ENCODE measurements around the gene GRK1.
A peak's percentile ranks its signal among the peaks of the same experiment; 100 is the strongest.

Gene GRK1

GRCh38 chr13:113756441-113757097, 89.5 kb downstream of the GRK1 start:
- Mint-ChIP-seq H3K4me1 (peaks cover 20% of the 10 kb centered on the region), H3K36me3 (no peaks in the 10 kb centered on the region), H3K4me3 (no peak overlapping the region), H3K27ac (no peak overlapping the region), H3K9me3 (no peaks in the 10 kb centered on the region)
- DNase-seq (ENCODE audit: low spot score in 2 of 2), result no peak
- no peak for ATAC-seq

GRCh38 chr13:113758651-113759524, 91.9 kb downstream of the GRK1 start, which contains the start of gene TMEM255B:
Gene TMEM255B, plus strand, starts transcription at chr13:113759226. Its CDS starts 44 bp downstream, at chr13:113759270.
- H3K27ac Mint-ChIP-seq, result no peak within 1 kb of the TSS

GRCh38 chr13:113759525-113760137, 92.6 kb downstream of the GRK1 start:
- Mint-ChIP-seq H3K9me3 (no peaks in the 10 kb centered on the region), H3K36me3 (no peaks in the 10 kb centered on the region), H3K4me3 (peak overlapping the region; percentile 77), H3K4me1 (peaks cover 20% of the 10 kb centered on the region), H3K27ac (no peak overlapping the region)
- DNase-seq (ENCODE audit: low spot score in 2 of 2) (no peak), ATAC-seq (no peak)

More at GRCh38 chr13:113758651-113759524, 91.9 kb downstream of the GRK1 start, which contains the start of gene TMEM255B:
- DNase-seq (ENCODE audit: low spot score in 2 of 2) (peak; percentile 57 to 81), ATAC-seq (peak; percentile 95)
- Mint-ChIP-seq H3K36me3 (no peaks in the 10 kb centered on the region), H3K9me3 (no peaks in the 10 kb centered on the region), H3K4me1 (peaks cover 20% of the 10 kb centered on the region), H3K4me3 (peak within 1 kb of the TSS; percentile 77)

GRCh38 chr13:113761136-113761535, 94.1 kb downstream of the GRK1 start:
- DNase-seq (ENCODE audit: low spot score in 2 of 2), result no peak
- Mint-ChIP-seq H3K9me3 (no peaks in the 10 kb centered on the region), H3K4me1 (peaks cover 20% of the 10 kb centered on the region), H3K4me3 (no peak overlapping the region), H3K36me3 (no peaks in the 10 kb centered on the region), H3K27ac (no peak overlapping the region)
- ATAC-seq, result no peak

- Mint-ChIP-seq H3K27ac (no peak overlapping the region), H3K9me3 (no peaks in the 10 kb centered on the region), H3K36me3 (no peaks in the 10 kb centered on the region), H3K4me3 (no peak overlapping the region), H3K4me1 (peaks cover 16% of the 10 kb centered on the region)
- DNase-seq (ENCODE audit: low spot score in 2 of 2), result no peak
- ATAC-seq, result no peak
Observed at GRCh38 chr13:113762075-113762474, 95.1 kb downstream of the GRK1 start.

- no peak for DNase-seq (ENCODE audit: low spot score in 2 of 2)
- H3K27ac Mint-ChIP-seq, result no peak overlapping the region
- H3K9me3 Mint-ChIP-seq, result no peaks in the 10 kb centered on the region
- no peaks in the 10 kb centered on the region for H3K36me3 Mint-ChIP-seq
- no peak overlapping the region for H3K4me3 Mint-ChIP-seq
- H3K4me1 Mint-ChIP-seq, result peaks cover 14% of the 10 kb centered on the region
- no peak for ATAC-seq
Observed at GRCh38 chr13:113762538-113762937, 95.5 kb downstream of the GRK1 start.

GRCh38 chr13:113763254-113763653, 96.2 kb downstream of the GRK1 start:
- Mint-ChIP-seq H3K4me1 (peaks cover 13% of the 10 kb centered on the region), H3K27ac (no peak overlapping the region), H3K9me3 (no peaks in the 10 kb centered on the region), H3K4me3 (no peak overlapping the region), H3K36me3 (no peaks in the 10 kb centered on the region)
- no peak for ATAC-seq
- no peak for DNase-seq (ENCODE audit: low spot score in 2 of 2)

GRCh38 chr13:113763961-113764792, 97.2 kb downstream of the GRK1 start:
- peaks cover 7% of the 10 kb centered on the region for H3K4me1 Mint-ChIP-seq
- H3K9me3 Mint-ChIP-seq, result no peaks in the 10 kb centered on the region
- H3K36me3 Mint-ChIP-seq, result no peaks in the 10 kb centered on the region
- ATAC-seq, result peak; percentile 40
- H3K27ac Mint-ChIP-seq, result no peak overlapping the region
- no peak for DNase-seq (ENCODE audit: low spot score in 2 of 2)
- H3K4me3 Mint-ChIP-seq, result no peak overlapping the region

GRCh38 chr13:113764793-113765563, 98.0 kb downstream of the GRK1 start:
- H3K4me3 Mint-ChIP-seq, result no peak overlapping the region
- no peak for ATAC-seq
- H3K27ac Mint-ChIP-seq, result no peak overlapping the region
- no peak for DNase-seq (ENCODE audit: low spot score in 2 of 2)
- no peaks in the 10 kb centered on the region for H3K9me3 Mint-ChIP-seq
- H3K36me3 Mint-ChIP-seq, result no peaks in the 10 kb centered on the region
- H3K4me1 Mint-ChIP-seq, result no peaks in the 10 kb centered on the region

GRCh38 chr13:113765564-113765910, 98.5 kb downstream of the GRK1 start:
- Mint-ChIP-seq H3K4me3 (no peak overlapping the region), H3K4me1 (no peaks in the 10 kb centered on the region), H3K27ac (no peak overlapping the region), H3K9me3 (no peaks in the 10 kb centered on the region), H3K36me3 (no peaks in the 10 kb centered on the region)
- DNase-seq (ENCODE audit: low spot score in 2 of 2) (no peak), ATAC-seq (no peak)

GRCh38 chr13:113766035-113766800, 99.2 kb downstream of the GRK1 start:
- no peaks in the 10 kb centered on the region for H3K9me3 Mint-ChIP-seq
- no peak for DNase-seq (ENCODE audit: low spot score in 2 of 2)
- H3K27ac Mint-ChIP-seq, result no peak overlapping the region
- ATAC-seq, result no peak
- no peaks in the 10 kb centered on the region for H3K4me1 Mint-ChIP-seq
- no peak overlapping the region for H3K4me3 Mint-ChIP-seq
- no peaks in the 10 kb centered on the region for H3K36me3 Mint-ChIP-seq

GRCh38 chr13:113767366-113767765, 100.3 kb downstream of the GRK1 start:
- no peak overlapping the region for H3K4me3 Mint-ChIP-seq
- no peaks in the 10 kb centered on the region for H3K36me3 Mint-ChIP-seq
- no peaks in the 10 kb centered on the region for H3K9me3 Mint-ChIP-seq
- ATAC-seq (no peak), DNase-seq (ENCODE audit: low spot score in 2 of 2) (no peak)
- peaks cover 7% of the 10 kb centered on the region for H3K4me1 Mint-ChIP-seq
- no peak overlapping the region for H3K27ac Mint-ChIP-seq

GRCh38 chr13:113768018-113768905, 101.2 kb downstream of the GRK1 start:
- ATAC-seq (no peak), DNase-seq (ENCODE audit: low spot score in 2 of 2) (no peak)
- no peaks in the 10 kb centered on the region for H3K36me3 Mint-ChIP-seq
- H3K9me3 Mint-ChIP-seq, result no peaks in the 10 kb centered on the region
- no peak overlapping the region for H3K27ac Mint-ChIP-seq
- H3K4me1 Mint-ChIP-seq, result peaks cover 7% of the 10 kb centered on the region
- H3K4me3 Mint-ChIP-seq, result no peak overlapping the region
